Activated effector memory CD4-positive, alpha-beta T cell treated with Interleukin-2 at 50 U/mL for 16 hours (primary cell): Measurements from ENCODE around the gene PGA5.
"Not testable (repeated sequence)": the region's sequence is repeated elsewhere in the genome, so short reads cannot be mapped to it uniquely, and the experiment has no call there.

Experiments used
- DNase-seq: peaks from one replicate; pipeline ENCODE4 v3.0.0-alpha.2; 2020

PGA5 gene

DNA sequence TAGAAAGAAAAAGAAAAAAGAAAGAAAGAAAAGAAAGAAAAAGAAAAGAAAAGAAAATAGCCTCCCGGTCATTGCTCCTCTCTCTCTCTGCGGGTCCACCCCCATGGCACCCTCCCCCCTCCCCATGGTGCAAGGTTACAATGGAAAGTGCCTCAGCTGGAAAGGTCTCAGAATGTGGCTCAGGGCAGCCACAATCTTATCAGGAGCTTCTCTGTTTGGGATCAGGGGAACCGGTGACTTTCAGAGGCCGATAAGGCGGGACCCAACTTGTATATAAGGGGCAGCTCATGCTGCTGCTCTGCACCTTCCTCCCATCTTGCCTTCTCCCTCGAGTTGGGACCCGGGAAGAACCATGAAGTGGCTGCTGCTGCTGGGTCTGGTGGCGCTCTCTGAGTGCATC, at the start of gene PGA5:
PGA5 (plus strand) TSS at position 301 of the 400 bp plus-strand sequence; CDS start at position 353, 52 bp downstream.
- DNase-seq = not testable (repeated sequence)

DNA sequence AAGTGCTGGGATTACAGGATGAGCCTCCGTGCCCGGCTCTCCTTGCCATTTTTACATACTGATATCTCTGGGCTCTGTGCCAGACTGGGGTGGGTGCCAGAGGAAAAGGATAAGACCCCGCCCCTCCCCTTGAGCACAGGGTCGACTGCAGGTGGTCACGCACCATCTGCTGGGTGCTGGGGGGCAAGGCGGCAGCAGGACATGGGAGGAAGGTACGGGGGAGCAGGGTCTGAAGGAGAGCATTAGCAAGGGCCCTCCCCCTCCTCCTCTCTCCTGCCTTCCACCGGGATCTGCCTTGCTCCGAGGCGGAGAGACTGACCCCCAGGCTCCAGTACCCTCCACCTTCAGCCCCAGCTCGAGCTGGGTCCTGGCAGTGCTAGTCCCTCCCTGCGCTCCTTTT, 47.4 kb upstream of the PGA5 start:
- DNase-seq = no peak

DNA sequence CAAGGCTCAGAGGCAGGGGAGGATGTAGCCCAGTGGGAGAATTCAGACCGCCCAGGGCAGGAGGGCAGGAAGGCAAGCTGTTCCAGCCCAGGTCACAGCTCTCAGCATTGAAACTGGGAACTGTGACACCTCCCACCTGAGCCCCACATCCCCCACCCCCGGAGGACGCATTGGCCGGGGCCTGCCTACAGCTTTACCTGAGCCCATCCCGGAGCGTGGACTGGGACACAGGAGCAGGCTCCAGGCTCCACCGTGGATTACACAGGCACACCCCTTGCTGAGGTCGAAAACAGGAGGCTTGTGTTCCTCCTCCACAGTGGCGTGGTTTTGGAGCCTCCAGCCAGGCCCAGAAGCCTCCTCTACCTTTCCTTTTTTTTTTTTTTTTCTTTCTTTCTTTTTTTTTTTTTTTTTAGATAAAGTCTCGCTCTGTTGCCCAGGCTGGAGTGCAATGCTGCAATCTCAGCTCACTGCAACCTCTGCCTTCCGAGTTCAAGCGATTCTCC, 46.8 kb upstream of the PGA5 start:
- no peak for DNase-seq

DNA sequence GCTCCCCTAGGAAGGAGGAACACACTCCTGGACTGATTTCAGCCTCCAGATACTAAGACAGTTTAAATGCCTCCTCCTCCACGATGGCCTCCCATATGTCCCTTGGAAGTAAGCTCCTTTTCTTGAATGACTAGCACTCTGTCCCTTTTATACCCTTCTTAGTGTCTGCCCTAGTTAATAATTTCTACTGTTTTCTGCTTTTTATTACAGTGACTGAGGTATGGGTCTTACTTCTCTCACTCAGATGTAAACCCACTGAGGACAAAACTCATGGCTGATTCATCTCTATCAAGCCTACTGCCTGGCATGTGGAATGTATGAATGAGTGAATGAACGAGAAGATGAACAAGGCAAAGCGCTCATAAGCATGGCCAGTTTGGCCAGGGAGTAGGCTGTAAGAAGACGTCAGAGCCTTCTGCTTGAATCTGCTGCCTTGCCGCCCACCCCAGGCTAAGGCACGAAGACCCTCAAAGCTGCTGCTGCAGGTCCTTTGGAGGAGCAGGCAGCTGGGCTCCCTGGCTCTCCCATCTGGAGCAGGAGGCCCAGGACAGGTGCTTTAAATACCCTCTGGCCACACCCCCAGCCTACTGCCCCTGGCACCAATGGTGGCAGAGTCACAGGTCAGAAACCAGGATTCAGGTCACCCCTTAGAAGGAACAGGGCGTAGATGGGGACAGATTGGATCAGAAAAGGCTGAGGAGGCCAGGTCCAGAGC, 45.8 kb upstream of the PGA5 start:
- DNase-seq = no peak

DNA sequence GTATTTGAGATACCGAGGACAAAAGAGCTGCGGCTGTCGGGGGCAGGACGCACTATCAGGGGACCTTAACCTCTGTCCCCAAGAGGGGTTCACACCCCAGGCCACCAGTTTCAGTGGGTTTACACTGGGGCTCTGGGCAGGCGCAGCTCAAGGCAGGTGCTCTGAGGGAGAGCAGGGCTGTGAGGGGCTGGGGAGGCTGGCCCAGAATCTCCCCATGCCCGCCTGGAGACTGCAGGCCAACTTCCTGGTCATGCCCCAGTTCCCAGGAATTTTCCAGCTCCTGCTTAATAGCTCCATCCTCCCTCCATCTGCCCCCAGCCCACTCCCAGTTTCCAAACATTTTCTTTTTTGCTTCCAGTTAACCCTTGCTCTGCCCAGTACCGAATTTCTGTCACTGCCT, 45.3 kb upstream of the PGA5 start:
- no peak for DNase-seq

DNA sequence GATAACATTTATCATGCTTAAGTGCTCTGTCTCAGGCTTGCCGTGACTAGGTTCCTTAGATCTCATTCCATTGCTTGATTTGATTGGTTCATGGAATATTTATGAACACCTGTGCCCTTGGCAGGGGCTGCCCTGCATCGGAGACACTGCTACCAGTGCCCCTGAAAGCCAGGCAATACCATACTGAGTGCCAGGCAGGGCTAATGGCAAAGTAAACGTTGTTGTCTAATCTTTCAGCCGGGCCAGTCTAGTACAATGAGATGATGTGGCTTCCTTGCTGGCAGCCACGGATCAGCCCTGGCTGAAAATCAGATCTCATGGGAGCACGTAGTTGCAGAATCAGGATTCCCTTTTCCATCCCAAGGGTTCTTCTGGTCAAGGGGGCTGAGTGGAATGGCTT, 42.6 kb upstream of the PGA5 start:
- DNase-seq = no peak

DNA sequence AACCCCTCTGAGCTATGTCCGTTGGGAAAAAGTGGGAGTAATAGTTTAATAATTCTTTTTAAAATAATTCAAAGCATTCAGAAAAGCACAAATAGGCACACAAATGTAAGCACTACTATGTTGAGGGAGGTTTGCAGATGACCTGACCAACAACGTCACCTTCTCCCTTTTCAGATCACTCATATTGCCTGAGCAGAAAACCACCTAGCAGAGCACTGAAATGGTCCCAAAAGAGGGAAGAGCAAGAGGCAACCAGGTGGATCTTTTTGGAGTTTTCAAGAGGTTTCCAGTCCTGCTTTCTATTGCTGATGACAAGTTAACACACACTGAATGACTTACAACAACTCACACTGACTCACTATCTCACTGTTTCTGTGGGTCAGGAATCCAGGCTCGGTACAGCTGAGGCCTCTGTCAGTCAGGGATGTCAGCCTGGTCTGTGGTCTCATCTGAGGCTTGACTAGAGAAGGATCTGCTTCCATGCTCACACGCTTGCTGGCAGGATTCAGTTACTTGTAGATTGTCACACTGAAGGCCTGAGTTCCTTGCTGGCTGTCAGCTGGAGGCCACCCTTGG, 41.9 kb upstream of the PGA5 start:
- no peak for DNase-seq

DNA sequence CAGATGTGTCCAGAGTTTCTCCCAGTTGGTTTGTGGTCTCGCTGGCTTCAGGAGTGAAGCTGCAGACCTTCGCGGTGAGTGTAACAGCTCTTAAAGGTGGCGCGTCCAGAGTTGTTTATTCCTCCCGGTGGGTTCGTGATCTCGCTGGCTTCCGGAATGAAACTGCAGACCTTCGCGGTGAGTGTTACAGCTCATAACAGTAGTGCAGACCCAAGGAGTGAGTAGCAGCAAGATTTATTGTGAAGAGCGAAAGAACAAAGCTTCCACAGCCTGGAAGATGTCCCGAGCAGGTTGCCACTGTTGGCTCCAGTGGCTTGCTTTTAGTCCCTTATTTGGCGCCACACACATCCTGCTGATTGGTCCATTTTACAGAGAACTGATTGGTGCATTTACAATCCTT, 39.5 kb upstream of the PGA5 start:
- no peak for DNase-seq

DNA sequence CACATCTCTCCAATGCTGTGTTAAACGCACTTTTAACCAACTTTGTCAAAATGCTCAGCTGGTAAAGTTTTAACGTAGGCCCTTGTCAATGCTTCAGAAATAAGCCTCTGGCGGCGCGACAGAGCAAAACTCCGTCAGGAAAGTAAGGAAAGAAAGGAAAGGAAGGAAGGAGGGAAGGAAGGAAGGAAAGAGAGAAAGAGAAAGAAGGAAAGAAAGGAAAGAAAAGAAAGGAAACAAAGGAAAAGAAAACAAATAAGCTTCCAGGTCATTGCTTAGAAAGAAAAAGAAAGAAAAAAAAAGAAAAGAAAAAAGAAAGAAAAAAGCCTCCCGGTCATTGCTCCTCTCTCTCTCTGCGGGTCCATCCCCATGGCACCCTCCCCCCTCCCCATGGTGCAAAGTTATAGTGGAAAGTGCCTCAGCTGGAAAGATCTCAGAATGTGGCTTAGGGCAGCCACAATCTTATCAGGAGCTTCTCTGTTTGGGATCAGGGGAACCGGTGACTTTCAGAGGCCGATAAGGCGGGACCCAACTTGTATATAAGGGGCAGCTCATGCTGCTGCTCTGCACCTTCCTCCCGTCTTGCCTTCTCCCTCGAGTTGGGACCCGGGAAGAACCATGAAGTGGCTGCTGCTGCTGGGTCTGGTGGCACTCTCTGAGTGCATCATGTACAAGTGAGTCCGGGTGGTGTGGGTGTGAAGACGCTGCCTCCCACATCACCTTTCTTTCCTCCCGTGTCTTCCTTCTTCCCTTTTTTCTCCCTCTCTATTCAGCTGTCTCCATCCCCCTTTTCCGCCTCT, 37.8 kb upstream of the PGA5 start, which contains the start of gene PGA3:
PGA3 (plus strand) TSS at position 566 of the 797 bp plus-strand sequence; CDS start at position 616, 50 bp downstream.
- not testable (repeated sequence) for DNase-seq

DNA sequence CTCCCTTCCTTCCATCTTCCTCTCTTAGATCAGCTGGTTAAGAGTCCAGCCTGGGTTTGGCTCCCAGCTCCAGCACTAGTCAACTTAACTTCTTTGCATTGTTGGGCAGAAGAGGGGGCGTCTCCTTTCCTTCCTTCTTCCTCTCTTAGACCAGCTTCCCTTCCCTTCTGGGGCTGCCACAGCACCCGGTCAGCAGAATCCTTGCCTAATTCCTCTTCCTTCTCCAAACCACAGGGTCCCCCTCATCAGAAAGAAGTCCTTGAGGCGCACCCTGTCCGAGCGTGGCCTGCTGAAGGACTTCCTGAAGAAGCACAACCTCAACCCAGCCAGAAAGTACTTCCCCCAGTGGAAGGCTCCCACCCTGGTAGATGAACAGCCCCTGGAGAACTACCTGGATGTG, 37.1 kb upstream of the PGA5 start:
- DNase-seq = not testable (repeated sequence)

DNA sequence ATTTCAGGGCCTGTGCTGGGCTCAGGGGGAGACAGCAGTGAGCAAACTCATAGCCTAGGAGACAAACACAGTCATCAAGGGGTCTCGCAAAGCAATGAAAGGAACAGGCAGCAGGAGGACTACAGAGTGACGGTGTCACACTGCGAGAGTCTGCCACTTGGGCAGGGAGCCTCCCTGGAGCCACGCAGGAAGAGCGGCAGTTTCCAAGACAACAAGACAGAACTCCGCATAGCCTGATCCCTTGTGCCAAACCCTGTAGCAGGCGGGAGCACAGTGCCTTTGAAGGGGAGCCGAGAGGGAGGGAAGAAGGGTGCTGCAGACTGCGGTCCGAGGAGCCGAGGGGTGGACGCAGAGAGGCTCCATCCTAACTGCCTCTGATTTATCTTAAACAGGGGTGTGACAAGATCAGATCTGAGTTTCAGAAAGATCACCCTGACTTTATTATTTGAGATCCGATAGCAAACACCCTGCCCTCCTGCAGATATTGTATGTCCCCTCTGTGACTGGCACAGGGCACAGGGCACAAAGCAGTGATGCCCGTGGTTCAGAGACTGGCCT, 36.4 kb upstream of the PGA5 start:
- DNase-seq = not testable (repeated sequence)

DNA sequence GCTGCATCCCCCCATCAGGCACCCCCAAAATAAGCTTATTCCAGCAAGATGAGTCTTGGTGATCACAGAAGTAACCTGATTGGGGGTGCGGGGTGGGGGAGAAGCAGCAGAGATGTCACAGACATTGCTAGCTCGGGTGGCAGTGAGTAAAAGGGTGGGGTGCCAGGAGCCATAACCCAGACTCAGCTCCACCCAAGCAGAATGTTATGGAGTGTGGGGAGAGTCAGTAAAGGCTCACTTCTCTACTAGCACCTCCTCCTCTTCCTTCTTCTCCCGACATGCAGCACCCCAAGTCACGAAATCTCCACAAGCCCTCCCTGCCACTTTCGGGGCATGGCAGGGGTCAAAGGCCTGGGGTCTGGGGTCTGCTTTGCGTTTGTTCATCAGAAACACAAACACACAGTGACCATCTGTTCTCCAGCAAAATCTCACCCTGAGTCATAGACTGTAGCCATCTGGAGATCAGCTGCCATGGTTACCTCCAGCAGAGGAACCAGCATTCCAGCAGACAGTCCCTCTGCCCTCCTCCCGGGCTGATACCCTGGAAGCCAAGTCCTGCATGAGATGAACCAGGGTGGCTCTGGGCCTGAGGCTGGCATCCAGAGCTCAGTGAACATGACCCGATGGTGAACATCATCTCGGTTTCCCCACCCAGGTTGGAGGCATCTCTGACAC, 33.2 kb upstream of the PGA5 start:
- not testable (repeated sequence) for DNase-seq

DNA sequence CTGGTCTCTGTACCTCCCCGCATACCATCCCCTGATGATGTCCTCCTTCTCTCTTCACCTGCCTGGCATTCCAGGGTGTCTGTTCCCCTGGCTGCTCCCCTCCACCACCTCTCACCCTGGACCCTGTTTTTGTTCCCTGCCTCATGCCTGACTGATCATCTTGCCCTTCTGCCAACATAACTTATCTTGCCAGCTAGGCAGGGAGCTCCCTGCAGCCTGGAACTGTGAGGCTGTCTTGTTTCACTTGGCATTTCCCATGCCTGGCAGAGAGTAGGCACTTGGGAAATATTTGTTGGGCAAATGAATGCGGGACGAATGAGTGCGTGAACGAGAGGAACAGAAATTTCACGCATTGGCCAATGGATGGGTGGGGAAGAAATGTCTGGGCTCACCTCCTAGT, 30.3 kb upstream of the PGA5 start:
- not testable (repeated sequence) for DNase-seq

DNA sequence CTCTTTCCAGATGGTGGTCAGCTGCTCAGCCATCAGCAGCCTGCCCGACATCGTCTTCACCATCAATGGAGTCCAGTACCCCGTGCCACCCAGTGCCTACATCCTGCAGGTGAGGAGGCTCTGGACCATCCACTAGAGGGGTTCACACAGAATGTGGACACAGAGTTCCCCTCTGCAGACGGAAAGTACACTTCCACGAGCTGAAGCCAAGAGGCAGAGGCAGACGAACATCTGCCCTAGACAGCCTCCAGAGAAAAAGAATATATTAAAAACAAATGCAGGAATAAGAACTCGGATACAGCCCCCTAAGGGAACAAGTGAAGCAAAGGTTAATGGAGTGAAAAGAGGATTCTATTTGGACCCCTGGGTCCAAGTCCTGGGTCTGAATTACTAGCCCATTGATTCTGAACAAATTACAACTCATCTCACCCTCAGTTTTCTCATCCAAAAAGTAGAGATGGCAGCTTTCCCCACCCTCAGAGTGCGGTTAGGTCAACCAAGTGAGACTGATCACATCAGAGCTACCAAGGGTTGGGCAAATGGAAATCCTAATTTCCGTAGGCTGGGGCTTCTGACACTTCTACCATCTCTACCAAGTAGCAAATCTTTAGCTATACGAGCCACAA, 29.5 kb upstream of the PGA5 start:
- DNase-seq = not testable (repeated sequence)

DNA sequence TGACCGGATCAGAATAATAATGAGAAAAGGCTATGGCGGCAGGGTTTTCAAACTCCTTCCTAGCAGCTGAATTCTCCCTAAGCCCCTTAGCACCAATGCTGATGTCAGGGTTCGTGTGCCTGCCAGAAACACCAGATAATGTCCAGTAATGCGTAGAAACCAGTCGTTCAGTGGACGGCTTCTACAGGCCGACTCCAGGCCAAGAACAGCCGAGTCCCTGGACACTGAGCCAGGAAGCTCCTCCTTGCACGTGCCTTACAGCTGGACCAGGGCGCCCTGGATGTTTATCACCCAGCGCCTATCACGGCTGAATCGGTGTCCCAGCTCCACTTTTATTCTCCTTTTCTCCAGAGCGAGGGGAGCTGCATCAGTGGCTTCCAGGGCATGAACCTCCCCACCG, 28.8 kb upstream of the PGA5 start:
- DNase-seq = not testable (repeated sequence)

DNA sequence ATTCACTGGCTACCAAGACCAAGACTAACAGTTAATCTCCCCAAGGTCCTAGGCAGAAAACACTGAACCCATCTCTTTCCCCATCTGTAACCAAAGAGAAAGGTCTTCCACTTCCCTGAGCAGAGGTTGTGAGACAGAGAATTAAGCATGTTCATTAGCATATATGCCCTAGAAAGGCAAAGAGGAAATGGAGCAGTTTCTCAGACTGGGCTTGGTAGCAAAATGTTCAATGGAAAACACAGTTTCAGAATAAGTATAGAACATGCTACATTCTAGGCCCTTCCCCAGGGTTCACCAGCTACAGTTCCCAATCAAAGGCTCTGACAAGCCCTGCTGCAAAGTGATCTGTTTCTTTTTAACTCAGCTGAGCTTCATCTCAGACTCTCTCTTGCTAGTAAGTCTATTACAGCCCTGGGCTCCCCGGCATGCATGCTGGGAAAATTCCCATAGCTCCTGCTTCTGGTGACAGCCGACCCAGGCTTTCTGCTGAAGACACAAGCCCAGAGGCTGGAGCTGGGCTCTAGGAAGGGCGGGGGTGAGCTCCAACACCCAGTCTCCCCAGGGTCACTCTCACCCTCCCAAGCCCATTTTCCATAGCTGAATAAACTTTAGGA, 27.2 kb upstream of the PGA5 start:
- not testable (repeated sequence) for DNase-seq

DNA sequence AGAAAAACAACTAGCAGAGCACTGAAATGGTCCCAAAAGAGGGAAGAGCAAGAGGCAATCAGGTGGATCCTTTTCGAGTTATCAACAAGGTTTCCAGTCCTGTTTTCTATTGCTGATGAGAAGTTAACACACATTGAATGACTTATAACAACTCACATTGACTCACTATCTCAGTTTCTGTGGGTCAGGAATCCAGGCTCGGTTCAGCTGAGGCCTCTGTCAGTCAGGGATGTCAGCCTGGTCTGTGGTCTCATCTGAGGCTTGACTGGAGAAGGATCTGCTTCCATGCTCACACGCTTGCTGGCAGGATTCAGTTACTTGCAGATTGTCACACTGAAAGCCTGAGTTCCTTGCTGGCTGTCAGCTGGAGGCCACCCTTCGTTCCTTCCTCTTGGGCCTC, 22.7 kb upstream of the PGA5 start:
- DNase-seq = not testable (repeated sequence)

DNA sequence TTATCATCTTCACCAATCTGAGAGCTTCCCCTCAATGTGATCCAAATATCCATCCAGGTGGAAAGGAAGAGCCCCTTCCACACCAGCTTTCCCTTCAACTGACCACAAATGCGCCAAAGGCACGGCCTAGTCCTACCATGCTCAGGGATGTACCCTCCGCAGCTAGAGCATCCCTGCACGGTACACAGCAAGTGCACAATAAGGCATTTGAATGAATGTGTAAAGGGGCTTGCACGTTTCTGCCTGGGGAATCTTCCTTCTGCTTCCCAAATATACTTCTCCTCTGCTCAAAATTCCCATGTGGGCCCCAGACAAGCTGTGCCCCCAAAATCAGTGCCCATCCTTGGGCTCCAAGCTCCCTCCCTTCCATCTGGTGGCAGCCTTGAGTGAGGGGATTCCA, 22.0 kb upstream of the PGA5 start:
- DNase-seq = not testable (repeated sequence)

DNA sequence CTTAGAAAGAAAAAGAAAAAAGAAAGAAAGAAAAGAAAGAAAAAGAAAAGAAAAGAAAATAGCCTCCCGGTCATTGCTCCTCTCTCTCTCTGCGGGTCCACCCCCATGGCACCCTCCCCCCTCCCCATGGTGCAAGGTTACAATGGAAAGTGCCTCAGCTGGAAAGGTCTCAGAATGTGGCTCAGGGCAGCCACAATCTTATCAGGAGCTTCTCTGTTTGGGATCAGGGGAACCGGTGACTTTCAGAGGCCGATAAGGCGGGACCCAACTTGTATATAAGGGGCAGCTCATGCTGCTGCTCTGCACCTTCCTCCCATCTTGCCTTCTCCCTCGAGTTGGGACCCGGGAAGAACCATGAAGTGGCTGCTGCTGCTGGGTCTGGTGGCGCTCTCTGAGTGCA, 18.9 kb upstream of the PGA5 start, which contains the start of gene PGA4:
PGA4 (plus strand) TSS at position 301 of the 400 bp plus-strand sequence; CDS start at position 355, 54 bp downstream.
- not testable (repeated sequence) for DNase-seq

DNA sequence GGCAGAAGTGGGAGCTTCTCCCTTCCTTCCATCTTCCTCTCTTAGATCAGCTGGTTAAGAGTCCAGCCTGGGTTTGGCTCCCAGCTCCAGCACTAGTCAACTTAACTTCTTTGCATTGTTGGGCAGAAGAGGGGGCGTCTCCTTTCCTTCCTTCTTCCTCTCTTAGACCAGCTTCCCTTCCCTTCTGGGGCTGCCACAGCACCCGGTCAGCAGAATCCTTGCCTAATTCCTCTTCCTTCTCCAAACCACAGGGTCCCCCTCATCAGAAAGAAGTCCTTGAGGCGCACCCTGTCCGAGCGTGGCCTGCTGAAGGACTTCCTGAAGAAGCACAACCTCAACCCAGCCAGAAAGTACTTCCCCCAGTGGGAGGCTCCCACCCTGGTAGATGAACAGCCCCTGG, 18.3 kb upstream of the PGA5 start:
- DNase-seq = not testable (repeated sequence)

DNA sequence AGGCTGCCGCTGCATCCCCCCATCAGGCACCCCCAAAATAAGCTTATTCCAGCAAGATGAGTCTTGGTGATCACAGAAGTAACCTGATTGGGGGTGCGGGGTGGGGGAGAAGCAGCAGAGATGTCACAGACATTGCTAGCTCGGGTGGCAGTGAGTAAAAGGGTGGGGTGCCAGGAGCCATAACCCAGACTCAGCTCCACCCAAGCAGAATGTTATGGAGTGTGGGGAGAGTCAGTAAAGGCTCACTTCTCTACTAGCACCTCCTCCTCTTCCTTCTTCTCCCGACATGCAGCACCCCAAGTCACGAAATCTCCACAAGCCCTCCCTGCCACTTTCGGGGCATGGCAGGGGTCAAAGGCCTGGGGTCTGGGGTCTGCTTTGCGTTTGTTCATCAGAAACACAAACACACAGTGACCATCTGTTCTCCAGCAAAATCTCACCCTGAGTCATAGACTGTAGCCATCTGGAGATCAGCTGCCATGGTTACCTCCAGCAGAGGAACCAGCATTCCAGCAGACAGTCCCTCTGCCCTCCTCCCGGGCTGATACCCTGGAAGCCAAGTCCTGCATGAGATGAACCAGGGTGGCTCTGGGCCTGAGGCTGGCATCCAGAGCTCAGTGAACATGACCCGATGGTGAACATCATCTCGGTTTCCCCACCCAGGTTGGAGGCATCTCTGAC, 14.4 kb upstream of the PGA5 start:
- DNase-seq = not testable (repeated sequence)
